HG03280 (cell line): Measurements from ENCODE around the gene CDK14.
"Not testable (repeated sequence)": the region's sequence is repeated elsewhere in the genome, so short reads cannot be mapped to it uniquely, and the experiment has no call there.

Experiments used
- ATAC-seq: cut with Tn5 transposase; IDR thresholded peaks from one replicate; pipeline ENCODE4 v1.9.1; 2021; ENCODE audit warnings: mild to moderate bottlenecking, moderate library complexity; ENCODE audit not compliant: unreplicated experiment

Gene CDK14

DNA sequence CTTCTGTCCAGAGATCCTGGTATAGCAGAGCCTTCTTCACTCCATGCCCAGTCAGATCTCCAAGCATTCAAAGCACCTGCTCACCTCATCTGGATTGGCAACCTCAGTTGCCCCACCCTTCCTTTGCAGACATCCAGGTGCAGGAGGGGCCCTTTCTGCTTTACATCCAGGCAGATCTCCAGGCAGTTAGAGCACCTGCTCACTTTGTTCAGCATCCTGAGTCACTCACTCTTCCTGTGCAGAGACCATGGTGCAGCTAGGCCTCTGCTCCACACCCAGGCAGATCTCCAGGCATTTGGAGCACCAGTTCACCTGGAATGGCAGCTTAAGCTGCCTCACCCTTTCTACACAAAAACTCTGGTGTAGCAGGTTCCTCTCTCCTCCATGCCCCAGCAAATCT is 153.1 kb downstream of the CDK14 start:
- no peak for ATAC-seq

- ATAC-seq = no peak
Measured at GRCh38 chr7:90749774-90750173, 153.7 kb downstream of the CDK14 start.

DNA sequence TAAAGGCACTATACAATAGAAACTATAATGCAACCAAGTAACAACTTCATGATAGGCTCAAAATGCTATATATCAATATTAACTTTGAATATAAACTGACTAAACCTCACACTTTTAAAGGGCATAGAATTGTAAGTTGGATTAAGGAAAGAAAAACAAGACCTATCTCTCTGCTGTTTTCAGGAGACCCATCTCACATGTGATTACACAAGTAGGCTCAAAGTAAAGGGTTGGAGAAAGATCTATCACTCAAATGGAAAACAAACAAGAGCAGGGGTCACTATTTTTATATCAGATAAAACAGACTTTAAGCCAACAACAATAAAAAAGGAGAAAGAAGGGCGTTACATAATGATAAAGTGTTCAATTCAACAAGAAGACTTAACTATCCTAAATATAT is 155.5 kb downstream of the CDK14 start:
- no peak for ATAC-seq

DNA sequence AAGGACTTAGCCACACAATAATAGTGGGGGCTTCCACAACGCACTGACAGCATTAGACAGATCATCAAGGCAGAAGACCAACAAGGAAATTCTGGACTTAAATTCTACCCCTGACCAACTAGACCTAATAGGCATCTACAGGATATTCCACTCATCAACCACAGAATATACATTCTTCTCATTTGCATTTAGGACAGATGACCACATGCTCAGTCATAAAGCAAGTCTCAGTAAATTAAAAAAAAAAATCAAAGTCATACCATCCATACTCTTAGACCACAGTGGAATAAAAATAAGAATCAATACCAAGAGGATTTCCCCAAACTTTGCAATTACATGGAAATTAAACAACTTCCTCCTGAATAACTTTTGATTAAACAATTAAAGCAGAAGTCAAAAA is 155.9 kb downstream of the CDK14 start:
- ATAC-seq = no peak

DNA sequence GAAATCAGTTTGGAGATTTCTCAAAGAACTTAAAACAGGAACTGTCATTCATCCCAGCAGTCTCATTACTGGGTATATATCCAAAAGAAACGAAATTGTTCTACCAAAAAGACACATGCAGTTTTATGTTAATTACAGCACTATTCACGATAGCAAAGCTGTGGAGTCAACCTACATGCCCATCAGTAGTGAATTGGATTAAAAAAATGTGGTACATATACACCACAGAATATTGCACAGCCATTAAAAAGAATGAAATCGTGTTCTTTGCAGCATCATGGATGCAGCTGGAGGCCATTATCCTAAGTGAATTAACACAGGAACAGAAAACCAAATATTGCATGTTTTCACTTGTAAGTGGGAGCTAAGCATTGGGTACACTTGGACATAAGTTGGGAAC is 158.9 kb downstream of the CDK14 start:
- ATAC-seq = no peak

- ATAC-seq = no peak
Measured at GRCh38 chr7:90756366-90756765, 160.2 kb downstream of the CDK14 start.

- ATAC-seq = not testable (repeated sequence)
Measured at GRCh38 chr7:90757565-90757950, 161.4 kb downstream of the CDK14 start.

GRCh38 chr7:90758933-90759562 is 162.9 kb downstream of the CDK14 start:
- ATAC-seq = no peak

GRCh38 chr7:90759710-90760109 is 163.6 kb downstream of the CDK14 start:
- no peak for ATAC-seq

GRCh38 chr7:90760892-90761291 is 164.8 kb downstream of the CDK14 start:
- ATAC-seq = no peak

GRCh38 chr7:90761584-90761983 is 165.5 kb downstream of the CDK14 start:
- ATAC-seq = no peak

DNA sequence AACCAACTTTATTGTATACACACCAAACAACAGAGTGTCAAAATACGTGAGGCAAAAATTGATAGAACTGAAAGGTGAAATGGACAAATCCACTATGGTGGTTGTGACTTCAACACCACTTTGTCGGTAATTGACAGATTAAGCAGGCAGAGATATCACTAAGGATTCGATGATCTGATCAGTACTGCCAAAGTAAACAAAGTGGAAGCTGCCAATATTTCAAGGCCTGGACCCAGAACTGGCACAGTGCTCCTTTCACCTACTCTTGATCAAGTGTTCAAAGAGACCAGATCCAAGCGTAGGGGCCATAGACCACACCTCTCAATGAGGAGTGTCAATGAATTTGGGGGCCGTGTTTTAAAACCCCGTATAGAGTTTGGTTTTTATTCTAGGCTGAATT is 167.0 kb downstream of the CDK14 start:
- ATAC-seq = no peak

DNA sequence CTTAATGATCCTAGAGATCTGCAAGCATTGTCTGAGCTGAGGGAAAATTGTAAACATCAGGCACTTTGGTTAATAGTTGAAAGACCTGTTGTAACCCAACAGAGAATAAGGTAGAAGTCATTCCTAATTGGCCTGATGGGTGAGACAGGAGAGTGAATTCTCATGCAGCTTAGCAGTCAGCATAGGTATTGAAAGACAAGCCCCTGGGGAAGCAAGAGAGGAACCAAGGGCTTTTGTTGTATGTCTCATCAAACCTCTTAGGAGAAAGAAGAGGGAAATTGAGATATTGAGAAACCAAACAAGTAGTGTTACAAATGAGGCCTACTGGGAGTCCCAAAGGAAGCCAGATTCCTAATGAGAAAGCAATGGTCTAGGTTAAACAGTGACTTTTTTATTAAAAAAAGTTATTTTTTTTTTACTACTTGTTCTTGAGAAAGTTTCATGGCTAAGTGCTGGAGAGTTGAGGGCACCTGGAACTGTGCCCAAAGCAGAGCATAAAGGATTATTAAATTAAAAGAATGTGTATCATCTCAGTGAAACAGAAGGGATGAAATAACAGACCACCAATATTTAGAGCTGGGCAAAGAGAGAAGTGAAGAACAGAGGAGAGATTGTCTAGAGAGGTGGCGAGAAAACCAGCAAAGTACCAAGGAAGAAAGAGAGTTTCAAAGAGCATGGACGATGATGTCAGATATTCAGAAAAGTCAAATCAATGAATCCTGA is 168.9 kb downstream of the CDK14 start:
- ATAC-seq = no peak

GRCh38 chr7:90766814-90767564 is 170.9 kb downstream of the CDK14 start:
- ATAC-seq = no peak

- ATAC-seq = no peak
Measured at GRCh38 chr7:90768301-90768700, 172.2 kb downstream of the CDK14 start.

GRCh38 chr7:90769036-90769435 is 172.9 kb downstream of the CDK14 start:
- no peak for ATAC-seq

- ATAC-seq = not testable (repeated sequence)
Measured at GRCh38 chr7:90769566-90769965, 173.4 kb downstream of the CDK14 start.

- ATAC-seq = no peak
Measured at GRCh38 chr7:90771281-90771680, 175.2 kb downstream of the CDK14 start.

GRCh38 chr7:90772410-90772809 is 176.3 kb downstream of the CDK14 start:
- no peak for ATAC-seq

DNA sequence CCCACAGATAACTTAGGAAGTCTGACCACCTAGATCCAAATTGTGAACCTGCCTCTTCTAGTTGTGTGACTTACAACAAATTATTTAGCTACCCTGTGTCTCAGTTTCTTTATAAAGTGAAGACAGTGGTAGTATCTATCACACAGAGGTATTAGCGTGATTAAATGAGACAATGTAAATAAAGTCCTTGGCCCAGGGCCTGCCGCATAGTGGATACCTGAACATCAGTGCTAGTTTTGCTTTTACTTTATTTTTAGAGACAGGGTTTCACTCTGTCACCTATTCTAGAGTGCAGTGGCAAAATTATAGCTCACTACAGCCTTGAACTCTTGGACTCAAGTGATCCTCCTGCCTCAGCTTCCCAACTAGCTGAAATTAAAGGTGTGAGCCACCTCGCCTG is 177.1 kb downstream of the CDK14 start:
- no peak for ATAC-seq

- no peak for ATAC-seq
Measured at GRCh38 chr7:90774706-90775105, 178.6 kb downstream of the CDK14 start.

- no peak for ATAC-seq
Measured at GRCh38 chr7:90775383-90775965, 179.4 kb downstream of the CDK14 start.
